H9 (cell line): ENCODE data around the gene SMAP1. TPM values are rescaled to one million over a fixed set of nuclear protein-coding genes. Genes with fewer than 3 reads are reported as not detected.

ENCODE experiments used
- DNase-seq: peaks from one replicate; pipeline ENCODE4 v3.0.0-alpha.2; 2017
- H2AFZ ChIP-seq: one replicate; pipeline ENCODE4 v1.6.1; 2013; ENCODE audit warnings: mild to moderate bottlenecking, low read length, control low read depth, moderate library complexity
- H2AK5ac ChIP-seq: 2 replicates; pipeline ENCODE4 v1.6.1; 2013; ENCODE audit warnings: low read length, control low read depth, mixed read lengths; ENCODE audit not compliant: insufficient read length
- H2BK120ac ChIP-seq: one replicate; pipeline ENCODE4 v1.6.1; 2013; ENCODE audit warnings: low read depth, mild to moderate bottlenecking, low read length, control low read depth, inconsistent platforms; ENCODE audit not compliant: poor library complexity, severe bottlenecking
- H2BK12ac ChIP-seq: 2 replicates; pipeline ENCODE4 v1.6.1; 2013; ENCODE audit warnings: low read length, control low read depth, mixed read lengths, low read depth; ENCODE audit not compliant: insufficient read length
- H2BK15ac ChIP-seq: 2 replicates; pipeline ENCODE4 v1.6.1; 2013; ENCODE audit warnings: low read depth, low read length, control low read depth
- H2BK20ac ChIP-seq: one replicate; pipeline ENCODE4 v1.6.1; 2013; ENCODE audit warnings: low read depth, mild to moderate bottlenecking, low read length, control low read depth, inconsistent platforms; ENCODE audit not compliant: poor library complexity, severe bottlenecking
- H2BK5ac ChIP-seq: 2 replicates; pipeline ENCODE4 v1.6.1; 2013; ENCODE audit warnings: low read length, control low read depth, mixed read lengths; ENCODE audit not compliant: insufficient read length
- H3K14ac ChIP-seq: 2 replicates; pipeline ENCODE4 v1.6.1; 2013; ENCODE audit warnings: low read length, control low read depth; ENCODE audit not compliant: insufficient read depth
- H3K18ac ChIP-seq: 2 replicates; pipeline ENCODE4 v1.6.1; 2013; ENCODE audit warnings: low read depth, mild to moderate bottlenecking, mixed read lengths, low read length, control low read depth; ENCODE audit not compliant: insufficient read length
- H3K23ac ChIP-seq: 2 replicates; pipeline ENCODE4 v1.6.1; 2013; ENCODE audit warnings: low read length, control low read depth, mixed read lengths, low read depth; ENCODE audit not compliant: insufficient read length
- H3K23me2 ChIP-seq: 2 replicates; pipeline ENCODE4 v1.6.1; 2013; ENCODE audit warnings: low read depth, mild to moderate bottlenecking, mixed read lengths, low read length, control low read depth; ENCODE audit not compliant: insufficient read length, poor library complexity, severe bottlenecking
- H3K27ac ChIP-seq: 2 replicates; pipeline ENCODE4 v1.5.1; 2013; ENCODE audit warnings: low read length, control low read depth, mixed read lengths, low read depth; ENCODE audit not compliant: insufficient read length
- H3K27me3 ChIP-seq: 2 replicates; pipeline ENCODE4 v1.6.1; 2013; ENCODE audit warnings: low read length, control low read depth, inconsistent platforms; ENCODE audit not compliant: insufficient read depth
- H3K4ac ChIP-seq: 2 replicates; pipeline ENCODE4 v1.6.1; 2013; ENCODE audit warnings: low read depth, mild to moderate bottlenecking, control low read depth, inconsistent platforms, low read length, moderate library complexity
- H3K4me1 ChIP-seq: 2 replicates; pipeline ENCODE4 v1.6.1; 2013; ENCODE audit warnings: low read length, control low read depth, inconsistent platforms; ENCODE audit not compliant: insufficient read depth
- H3K4me2 ChIP-seq: 2 replicates; pipeline ENCODE4 v1.6.1; 2013; ENCODE audit warnings: low read length, control low read depth, mixed read lengths; ENCODE audit not compliant: insufficient read length, insufficient read depth
- H3K56ac ChIP-seq: 2 replicates; pipeline ENCODE4 v1.6.1; 2013; ENCODE audit warnings: low read depth, mild to moderate bottlenecking, mixed read lengths, low read length, control low read depth; ENCODE audit not compliant: insufficient read length
- H3K79me1 ChIP-seq: 2 replicates; pipeline ENCODE4 v1.6.1; 2013; ENCODE audit warnings: low read depth, mild to moderate bottlenecking, moderate library complexity, low read length, control low read depth, inconsistent platforms; ENCODE audit not compliant: insufficient read depth, poor library complexity, severe bottlenecking
- H3K79me2 ChIP-seq: 2 replicates; pipeline ENCODE4 v1.6.1; 2013; ENCODE audit warnings: low read length, control low read depth, inconsistent platforms; ENCODE audit not compliant: insufficient read depth
- H3K9ac ChIP-seq: 2 replicates; pipeline ENCODE4 v1.6.1; 2013; ENCODE audit warnings: low read length, control low read depth, mixed read lengths; ENCODE audit not compliant: insufficient read length; ENCODE audit errors: extremely low read depth
- H3K9me3 ChIP-seq: one replicate; pipeline ENCODE4 v1.6.1; 2013; ENCODE audit warnings: low read depth, low read length, inconsistent platforms; ENCODE audit not compliant: control insufficient read depth
- H3T11ph ChIP-seq: one replicate; pipeline ENCODE4 v1.6.1; 2013; ENCODE audit warnings: mild to moderate bottlenecking, low read length, control low read depth, inconsistent platforms
- H4K20me1 ChIP-seq: one replicate; pipeline ENCODE4 v1.6.1; 2013; ENCODE audit not compliant: control insufficient read depth, insufficient read length, insufficient read depth
- H4K5ac ChIP-seq: 2 replicates; pipeline ENCODE4 v1.6.1; 2013; ENCODE audit warnings: low read depth, mild to moderate bottlenecking, mixed read lengths, low read length, control low read depth; ENCODE audit not compliant: insufficient read length
- H4K8ac ChIP-seq: replicated peaks from 2 replicates; pipeline ENCODE4 v1.6.1; 2013; ENCODE audit warnings: low read length, control low read depth, mixed read lengths, low read depth; ENCODE audit not compliant: insufficient read length
- H4K91ac ChIP-seq: 2 replicates; pipeline ENCODE4 v1.6.1; 2013; ENCODE audit warnings: low read depth, mild to moderate bottlenecking, moderate library complexity, mixed read lengths, low read length, control low read depth; ENCODE audit not compliant: insufficient read length
- H3K27ac Mint-ChIP-seq, 3 experiments: 2 replicates in 2 of 3; 3 replicates in 1 of 3; pipeline ENCODE4 v1.8.0; 2020 to 2021; ENCODE audit warnings: mixed read lengths in 3 of 3, mild to moderate bottlenecking in 1 of 3, moderate library complexity in 1 of 3
- H3K27me3 Mint-ChIP-seq: 2 replicates; pipeline ENCODE4 v1.8.0; 2021; ENCODE audit warnings: low read depth, mild to moderate bottlenecking, moderate library complexity, mixed read lengths
- H3K36me3 Mint-ChIP-seq, 3 experiments: 2 replicates in 2 of 3; 3 replicates in 1 of 3; pipeline ENCODE4 v1.8.0; 2020 to 2021; ENCODE audit warnings: low read depth in 3 of 3, mixed read lengths in 3 of 3; ENCODE audit not compliant: insufficient read depth in 1 of 3
- H3K4me1 Mint-ChIP-seq, 2 experiments: 2 replicates each; pipeline ENCODE4 v1.8.0; 2020; ENCODE audit warnings: mixed read lengths in 2 of 2
- H3K4me3 Mint-ChIP-seq, 2 experiments: 2 replicates in 1 of 2; 3 replicates in 1 of 2; pipeline ENCODE4 v1.8.0; 2020 to 2021; ENCODE audit warnings: mild to moderate bottlenecking in 2 of 2, mixed read lengths in 2 of 2, moderate library complexity in 1 of 2
- H3K9me3 Mint-ChIP-seq, 2 experiments: 2 replicates in 1 of 2; 3 replicates in 1 of 2; pipeline ENCODE4 v1.8.0; 2020; ENCODE audit warnings: mild to moderate bottlenecking in 2 of 2, mixed read lengths in 2 of 2, moderate library complexity in 1 of 2
- CTCF ChIP-seq: fragments of 200-600 bp; sonication (generic); conservative IDR thresholded peaks from 3 replicates; pipeline ENCODE4 v1.8.0; 2021; ENCODE audit warnings: antibody characterized with exemption, mild to moderate bottlenecking
- WGBS: extraction: QIAGEN DNeasy Blood & Tissue Kit; methylation state at CpG from one replicate; pipeline ENCODE4 v1.1.7; 2013; ENCODE audit warnings: missing lambda C conversion rate, low lambda C conversion rate, mixed read lengths; ENCODE audit not compliant: insufficient read length; ENCODE audit errors: extremely low coverage; 5-methylcytosine and 5-hydroxymethylcytosine counted together
- total RNA-seq: library from RNA; stranded (reverse); gene quantifications from 2 replicates; pipeline ENCODE4 v1.2.1, GENCODE V29; 2021

Gene SMAP1
- total RNA-seq, 1 experiment from 2014 or later, result 29.3 TPM

GRCh38 chr6:70849348-70850069, 181.8 kb downstream of the SMAP1 start:
- no peak overlapping the region for H3K14ac ChIP-seq
- no peak overlapping the region for H4K8ac ChIP-seq
- H3K9ac ChIP-seq, result no peak overlapping the region
- H3K4me3 Mint-ChIP-seq, result no peak overlapping the region
- H2BK120ac ChIP-seq, result no peak overlapping the region
- H3K79me1 ChIP-seq, result no peaks in the 10 kb centered on the region
- no peaks in the 10 kb centered on the region for H3K79me2 ChIP-seq
- H2BK5ac ChIP-seq, result no peak overlapping the region
- H3K27ac ChIP-seq, result no peak overlapping the region
- H2BK20ac ChIP-seq, result no peak overlapping the region
- no peak overlapping the region for H3K4me2 ChIP-seq
- H4K91ac ChIP-seq, result no peak overlapping the region
- H2AK5ac ChIP-seq, result no peak overlapping the region
- WGBS, result 100% methylated on average over 1 of the region's 1 CpG
- no peaks in the 10 kb centered on the region for H3K27me3 Mint-ChIP-seq
- peaks cover 3 to 5% of the 10 kb centered on the region in 2 experiments for H3K9me3 Mint-ChIP-seq
- H3K23ac ChIP-seq, result no peak overlapping the region
- peaks cover 3 to 15% (median 9%) of the 10 kb centered on the region in 3 experiments for H3K36me3 Mint-ChIP-seq
- no peak overlapping the region for H3K18ac ChIP-seq
- no peak overlapping the region for H2AFZ ChIP-seq
- H4K20me1 ChIP-seq, result no peaks in the 10 kb centered on the region
- no peak overlapping the region for H2BK12ac ChIP-seq
- H3K27ac Mint-ChIP-seq, result no peak overlapping the region
- no peak overlapping the region for H4K5ac ChIP-seq
- H3K4me1 Mint-ChIP-seq, result peaks cover 16 to 21% of the 10 kb centered on the region in 2 experiments
- DNase-seq, result no peak
- TF ChIP-seq CTCF, result no peak
- H2BK15ac ChIP-seq, result no peak overlapping the region
- no peaks in the 10 kb centered on the region for H3K23me2 ChIP-seq
- H3K4ac ChIP-seq, result no peak overlapping the region
- no peaks in the 10 kb centered on the region for H3K27me3 ChIP-seq
- no peaks in the 10 kb centered on the region for H3K4me1 ChIP-seq
- H3T11ph ChIP-seq, result no peak overlapping the region
- peaks cover 16% of the 10 kb centered on the region for H3K9me3 ChIP-seq
- no peak overlapping the region for H3K56ac ChIP-seq
